H1 (cell line): ENCODE measurements around the gene MAP1LC3C. TPM values are rescaled to one million over a fixed set of nuclear protein-coding genes. Genes with fewer than 3 reads are reported as not detected.

Experiments
- CTCF ChIA-PET: fragments of 300-600 bp; sonication (Branson Sonifier 250); formaldehyde crosslinking; loops from one replicate; lab custom pipeline; 2021; ENCODE audit not compliant: partially characterized antibody; lab: Charles Lee
- POLR2A ChIA-PET: fragments of 300-600 bp; sonication (Branson Sonifier 250); formaldehyde crosslinking; loops from one replicate; lab custom pipeline; 2021; ENCODE audit warnings: inconsistent platforms; ENCODE audit not compliant: partially characterized antibody; lab: Charles Lee
- DNase-seq, 2 experiments: peaks; one replicate each; pipeline versions ENCODE4 v3.0.0 to v3.0.0-alpha.2; 2010 to 2022; ENCODE audit warnings: low spot score in 2 of 2, low read depth in 1 of 2, mixed read lengths in 1 of 2
- FAIRE-seq: peaks from 2 replicates; lab custom pipeline; 2011; peaks lifted over from hg19 to GRCh38; lab: Jason Lieb, UNC
- H2AFZ ChIP-seq: 2 replicates; pipeline ENCODE4 v1.8.1; 2012; ENCODE audit warnings: low read length, inconsistent platforms
- H2AK5ac ChIP-seq: 2 replicates; pipeline ENCODE4 v1.6.1; 2013; ENCODE audit warnings: low read depth, low read length
- H2BK120ac ChIP-seq: replicated peaks from 2 replicates; pipeline ENCODE3; 2013; ENCODE audit warnings: low read depth, low read length, inconsistent platforms
- H2BK12ac ChIP-seq: 2 replicates; pipeline ENCODE4 v1.6.1; 2013; ENCODE audit warnings: low read depth, low read length
- H2BK15ac ChIP-seq: 2 replicates; pipeline ENCODE4 v1.6.1; 2013; ENCODE audit warnings: low read length
- H2BK20ac ChIP-seq: 2 replicates; pipeline ENCODE4 v1.6.1; 2013; ENCODE audit warnings: low read length
- H2BK5ac ChIP-seq: 2 replicates; pipeline ENCODE4 v1.6.1; 2013; ENCODE audit warnings: low read depth, low read length
- H3K14ac ChIP-seq: 2 replicates; pipeline ENCODE4 v1.6.1; 2013; ENCODE audit warnings: inconsistent platforms; ENCODE audit not compliant: insufficient read length
- H3K18ac ChIP-seq: 2 replicates; pipeline ENCODE4 v1.6.1; 2013; ENCODE audit warnings: low read length; ENCODE audit errors: extremely low read depth
- H3K23ac ChIP-seq: 2 replicates; pipeline ENCODE4 v1.6.1; 2013; ENCODE audit warnings: inconsistent platforms; ENCODE audit not compliant: insufficient read length
- H3K23me2 ChIP-seq: 2 replicates; pipeline ENCODE4 v1.6.1; 2013; ENCODE audit warnings: low read depth, low read length
- H3K27ac ChIP-seq: 2 replicates; pipeline ENCODE4 v1.6.1; 2011; ENCODE audit warnings: low read depth, low read length, inconsistent platforms
- H3K27me3 ChIP-seq, 4 experiments: replicated peaks in 1 of 4; 1 replicate in 1 of 4; 2 replicates in 3 of 4; pipeline versions ENCODE4 v1.6.1 to v1.8.1; 2011 to 2013; ENCODE audit warnings: low read length in 3 of 4, mild to moderate bottlenecking in 3 of 4, inconsistent platforms in 2 of 4, mixed read lengths in 2 of 4, moderate library complexity in 1 of 4; ENCODE audit not compliant: control insufficient read depth in 3 of 4, insufficient read depth in 3 of 4; ENCODE audit errors: extremely low read depth in 1 of 4
- H3K36me3 ChIP-seq, 4 experiments: 2 replicates each; pipeline versions ENCODE4 v1.6.1 to v1.8.1; 2011 to 2013; ENCODE audit warnings: mild to moderate bottlenecking in 4 of 4, low read length in 3 of 4, moderate library complexity in 2 of 4, control low read depth in 1 of 4, inconsistent platforms in 1 of 4; ENCODE audit not compliant: insufficient read depth in 4 of 4, control insufficient read depth in 2 of 4
- H3K4ac ChIP-seq: replicated peaks from 2 replicates; pipeline ENCODE3; 2013; ENCODE audit warnings: low read length, low read depth, mixed read lengths, inconsistent platforms; ENCODE audit not compliant: insufficient read length
- H3K4me1 ChIP-seq, 4 experiments: replicated peaks in 1 of 4; 1 replicate in 1 of 4; 2 replicates in 3 of 4; pipeline versions ENCODE4 v1.6.1 to v1.8.1; 2011 to 2013; ENCODE audit warnings: low read length in 3 of 4, inconsistent platforms in 2 of 4, mixed read lengths in 1 of 4; ENCODE audit not compliant: insufficient read depth in 4 of 4, control insufficient read depth in 3 of 4
- H3K4me2 ChIP-seq, 2 experiments: 2 replicates each; pipeline versions ENCODE4 v1.6.1 to v1.8.1; 2011 to 2013; ENCODE audit warnings: low read depth in 2 of 2, low read length in 2 of 2, control low read depth in 1 of 2, inconsistent platforms in 1 of 2, mild to moderate bottlenecking in 1 of 2; ENCODE audit not compliant: insufficient read depth in 1 of 2
- H3K4me3 ChIP-seq, 4 experiments: fragments of 200-600, 300-600 bp in 1 of 4; sonication (generic), shearing (Covaris generic), sonication (Bioruptor Twin) in 1 of 4; 2 replicates each; pipeline versions ENCODE4 v1.5.1 to v1.8.1; 2011 to 2016; ENCODE audit warnings: low read length in 4 of 4, low read depth in 3 of 4, control low read depth in 2 of 4, inconsistent platforms in 2 of 4, mild to moderate bottlenecking in 2 of 4, mixed read lengths in 1 of 4, moderate library complexity in 1 of 4; ENCODE audit not compliant: insufficient read depth in 2 of 4; ENCODE audit errors: extremely low read depth in 1 of 4
- H3K56ac ChIP-seq: replicated peaks from 2 replicates; pipeline ENCODE3; 2013; ENCODE audit warnings: low read depth, mild to moderate bottlenecking, mixed read lengths, low read length, inconsistent platforms; ENCODE audit not compliant: insufficient read length
- H3K79me1 ChIP-seq: 2 replicates; pipeline ENCODE4 v1.6.1; 2013; ENCODE audit warnings: low read depth, low read length, control low read depth
- H3K79me2 ChIP-seq, 2 experiments: 2 replicates each; pipeline versions ENCODE4 v1.6.1 to v1.8.1; 2012 to 2013; ENCODE audit warnings: low read length in 2 of 2, mild to moderate bottlenecking in 2 of 2, inconsistent platforms in 1 of 2; ENCODE audit not compliant: insufficient read depth in 2 of 2, control insufficient read depth in 1 of 2
- H3K9ac ChIP-seq, 4 experiments: replicated peaks in 1 of 4; 1 replicate in 1 of 4; 2 replicates in 3 of 4; pipeline versions ENCODE4 v1.6.1 to v1.8.1; 2011 to 2013; ENCODE audit warnings: low read depth in 3 of 4, low read length in 3 of 4, control low read depth in 2 of 4, mild to moderate bottlenecking in 2 of 4, moderate library complexity in 2 of 4, inconsistent platforms in 1 of 4; ENCODE audit errors: extremely low read depth in 1 of 4
- H3K9me3 ChIP-seq, 2 experiments: 2 replicates each; pipeline versions ENCODE4 v1.6.1 to v1.8.1; 2012 to 2013; ENCODE audit warnings: mild to moderate bottlenecking in 2 of 2, moderate library complexity in 2 of 2, control low read depth in 1 of 2, inconsistent platforms in 1 of 2, low read depth in 1 of 2, low read length in 1 of 2, mixed read lengths in 1 of 2; ENCODE audit not compliant: insufficient read depth in 2 of 2
- H4K20me1 ChIP-seq, 2 experiments: replicated peaks in 1 of 2; 2 replicates each; pipeline versions ENCODE3 to v1.8.1; 2011 to 2013; ENCODE audit warnings: inconsistent platforms in 2 of 2, low read length in 2 of 2, mild to moderate bottlenecking in 1 of 2; ENCODE audit not compliant: insufficient read depth in 2 of 2, control insufficient read depth in 1 of 2
- H4K5ac ChIP-seq: 2 replicates; pipeline ENCODE4 v1.6.1; 2013; ENCODE audit warnings: low read length, low read depth, mixed read lengths, inconsistent platforms; ENCODE audit not compliant: insufficient read length
- H4K8ac ChIP-seq: 2 replicates; pipeline ENCODE4 v1.8.0; 2013; ENCODE audit warnings: mild to moderate bottlenecking, moderate library complexity, low read length, inconsistent platforms; ENCODE audit not compliant: insufficient read depth; ENCODE audit errors: extremely low read depth
- H4K91ac ChIP-seq: replicated peaks from 2 replicates; pipeline ENCODE3; 2013; ENCODE audit warnings: low read length, mixed read lengths, inconsistent platforms; ENCODE audit not compliant: insufficient read length
- CBX8 ChIP-seq: fragments of 300-800, 300-1000 bp; sonication (generic); IDR thresholded peaks from 2 replicates; pipeline ENCODE4 v1.7.1; 2016; ENCODE audit warnings: low read depth, low read length, borderline replicate concordance
- CREB1 ChIP-seq: IDR thresholded peaks from 2 replicates; pipeline ENCODE4 v1.6.1; 2012; ENCODE audit warnings: inconsistent platforms
- EGR1 ChIP-seq: IDR thresholded peaks from 2 replicates; pipeline ENCODE4 v1.6.1; 2011; ENCODE audit warnings: low read depth, low read length, borderline replicate concordance
- KDM5A ChIP-seq: fragments of 200-600 bp; IDR thresholded peaks from 2 replicates; pipeline ENCODE4 v1.7.1; 2012; ENCODE audit warnings: mild to moderate bottlenecking, low read length, inconsistent platforms, mixed read lengths
- POLR2A ChIP-seq, 2 experiments: IDR thresholded peaks; 1 replicate in 1 of 2; 2 replicates in 1 of 2; pipeline ENCODE4 v1.6.1; 2011; ENCODE audit warnings: low read depth in 2 of 2, low read length in 2 of 2, mild to moderate bottlenecking in 2 of 2; ENCODE audit errors: control extremely low read depth in 1 of 2
- RAD21 ChIP-seq, 2 experiments: IDR thresholded peaks in 1 of 2; conservative IDR thresholded peaks in 1 of 2; 2 replicates each; pipeline ENCODE4 v1.6.1; 2011; ENCODE audit warnings: low read depth in 2 of 2, low read length in 2 of 2, improper control_type of control experiment in 1 of 2, inconsistent platforms in 1 of 2, mild to moderate bottlenecking in 1 of 2, moderate library complexity in 1 of 2
- RBBP5 ChIP-seq: IDR thresholded peaks from 2 replicates; pipeline ENCODE4 v1.7.1; 2012; ENCODE audit warnings: low read depth, mild to moderate bottlenecking, inconsistent platforms, low read length, moderate library complexity, borderline replicate concordance
- SP4 ChIP-seq: IDR thresholded peaks from 2 replicates; pipeline ENCODE4 v1.6.1; 2012; ENCODE audit warnings: low read length, inconsistent platforms
- TEAD4 ChIP-seq: IDR thresholded peaks from 2 replicates; pipeline ENCODE4 v1.6.1; 2012; ENCODE audit warnings: low read depth, low read length, inconsistent platforms, mixed read lengths
- WGBS, 2 experiments: shearing (Covaris generic) in 1 of 2; methylation state at CpG; one replicate each; pipeline versions ENCODE4 v1.1.6 to v1.1.7; 2013 to 2015; ENCODE audit warnings: low lambda C conversion rate in 2 of 2, mixed read lengths in 2 of 2, inconsistent platforms in 1 of 2, low coverage in 1 of 2, missing lambda C conversion rate in 1 of 2; ENCODE audit not compliant: insufficient replicate concordance in 2 of 2, insufficient coverage in 1 of 2, insufficient read length in 1 of 2; ENCODE audit errors: extremely low coverage in 1 of 2, missing lambda C conversion rate in 1 of 2; 5-methylcytosine and 5-hydroxymethylcytosine counted together
- polyA plus RNA-seq, 7 experiments: library from polyadenylated mRNA; depleted of rRNA in 3 of 7; stranded (reverse) in 5 of 7; unstranded in 2 of 7; fragments of >200 nt in 5 of 7; fragments of 200-250 nt in 2 of 7; gene quantifications; 1 replicate in 5 of 7; 2 replicates in 1 of 7; 4 replicates in 1 of 7; pipeline versions ENCODE4 v1.2.1 to v1.2.3, GENCODE V29; 2011 to 2013; ENCODE audit warnings: missing spikeins in 2 of 7, mixed read lengths in 2 of 7
- total RNA-seq: library from RNA; stranded (reverse); fragmentation: NEBNext Ultra II Directional; extraction: Animal tissue kit (Norgen Biotek cat#: 25700); gene quantifications from 2 replicates; pipeline ENCODE4 v1.2.1, GENCODE V29; 2021
- TF ChIP-seq, protein P1 (sequence below), 3 experiments: IDR thresholded peaks; 1 replicate in 2 of 3; 2 replicates in 1 of 3; pipeline versions ENCODE4 v1.5.1 to v1.6.1; 2011; ENCODE audit warnings: low read length in 3 of 3, mild to moderate bottlenecking in 3 of 3, inconsistent platforms in 2 of 3, low read depth in 1 of 3, moderate library complexity in 1 of 3; ENCODE audit not compliant: insufficient read depth in 1 of 3; ENCODE audit errors: control extremely low read depth in 1 of 3

The MAP1LC3C gene
- total and polyA plus RNA-seq, 2 of the 8 experiments (the other 6 are each of a cell fraction or from before 2014, with no cell fraction given) = 1.7 to 3.2 TPM

DNA sequence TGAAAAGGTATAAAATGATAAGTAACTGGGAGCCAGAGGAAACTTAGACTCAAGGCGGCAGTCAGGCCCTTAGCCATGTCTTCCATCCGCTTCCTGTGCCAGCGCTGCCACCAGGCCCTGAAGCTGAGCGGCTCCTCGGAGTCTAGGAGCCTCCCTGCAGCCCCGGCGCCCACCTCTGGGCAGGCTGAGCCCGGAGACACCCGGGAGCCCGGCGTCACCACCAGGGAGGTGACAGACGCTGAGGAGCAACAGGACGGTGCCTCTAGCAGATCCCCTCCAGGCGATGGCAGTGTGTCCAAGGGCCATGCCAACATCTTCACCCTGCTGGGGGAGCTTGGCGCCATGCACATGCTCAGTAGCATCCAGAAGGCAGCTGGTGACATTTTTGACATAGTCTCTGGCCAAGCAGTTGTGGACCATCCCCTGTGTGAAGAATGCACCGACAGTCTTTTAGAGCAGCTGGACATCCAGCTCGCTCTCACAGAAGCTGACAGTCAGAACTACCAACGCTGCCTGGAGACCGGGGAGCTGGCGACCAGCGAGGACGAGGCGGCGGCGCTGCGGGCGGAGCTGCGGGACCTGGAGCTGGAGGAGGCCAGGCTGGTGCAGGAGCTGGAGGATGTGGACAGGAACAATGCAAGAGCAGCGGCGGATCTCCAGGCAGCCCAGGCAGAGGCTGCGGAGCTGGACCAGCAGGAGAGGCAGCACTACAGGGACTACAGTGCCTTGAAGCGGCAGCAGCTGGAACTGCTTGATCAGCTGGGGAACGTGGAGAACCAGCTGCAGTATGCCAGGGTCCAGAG, 41.0 kb downstream of the MAP1LC3C start, which contains the start of gene BECN2:
Gene BECN2, plus strand, starts transcription at position 76 of the 803 bp plus-strand sequence. Its CDS starts 0 bp downstream, at position 76.
- Histone ChIP-seq H3K18ac (no peak within 1 kb of the TSS), H3K9me3 (no peaks in the 10 kb centered on the region), H2AFZ (no peak within 1 kb of the TSS; the same call in 1 of the 2 replicates), H3K4me1 (no peaks in the 10 kb centered on the region), H3K4me3 (no peak within 1 kb of the TSS), H3K36me3 (no peaks in the 10 kb centered on the region), H2BK12ac (no peak within 1 kb of the TSS; the same call in 1 of the 2 replicates), H3K4ac (no peak within 1 kb of the TSS), H3K14ac (no peak within 1 kb of the TSS), H2AK5ac (no peak within 1 kb of the TSS), H3K23ac (no peak within 1 kb of the TSS), H4K20me1 (no peaks in the 10 kb centered on the region), H2BK5ac (no peak within 1 kb of the TSS), H4K5ac (no peak within 1 kb of the TSS), H2BK20ac (no peak within 1 kb of the TSS), H3K4me2 (no peak within 1 kb of the TSS), H3K27me3 (no peaks in the 10 kb centered on the region), H2BK15ac (no peak within 1 kb of the TSS), H3K56ac (no peak within 1 kb of the TSS), H3K9ac (no peak within 1 kb of the TSS), H3K27ac (no peak within 1 kb of the TSS), H3K79me1 (no peaks in the 10 kb centered on the region), H4K91ac (no peak within 1 kb of the TSS), H4K8ac (no peak within 1 kb of the TSS; the same call in none of the 2 replicates), H2BK120ac (no peak within 1 kb of the TSS), H3K79me2 (no peaks in the 10 kb centered on the region), H3K23me2 (no peaks in the 10 kb centered on the region)
- no peak for DNase-seq
- no peak for FAIRE-seq
- 92% methylated on average over 33 of the region's 33 CpGs; no CpG with 5 or more reads in 1 of the 2 experiments for WGBS, 2 experiments
- POLR2A ChIA-PET = interaction anchor here (0.6 kb wide), 1 partner anchor 39 kb away, joined by 6 read pairs; no protein-coding TSS in a partner anchor
- CTCF ChIA-PET = interaction anchor here (0.8 to 2.8 kb wide), 9 partner anchors 11 to 125 kb away, joined by 3 to 14 read pairs (median 4); no protein-coding TSS in a partner anchor
- no peak for TF ChIP-seq CREB1
- TF ChIP-seq EGR1 = no peak
- TF ChIP-seq KDM5A = no peak
- TF ChIP-seq, protein P1, sequence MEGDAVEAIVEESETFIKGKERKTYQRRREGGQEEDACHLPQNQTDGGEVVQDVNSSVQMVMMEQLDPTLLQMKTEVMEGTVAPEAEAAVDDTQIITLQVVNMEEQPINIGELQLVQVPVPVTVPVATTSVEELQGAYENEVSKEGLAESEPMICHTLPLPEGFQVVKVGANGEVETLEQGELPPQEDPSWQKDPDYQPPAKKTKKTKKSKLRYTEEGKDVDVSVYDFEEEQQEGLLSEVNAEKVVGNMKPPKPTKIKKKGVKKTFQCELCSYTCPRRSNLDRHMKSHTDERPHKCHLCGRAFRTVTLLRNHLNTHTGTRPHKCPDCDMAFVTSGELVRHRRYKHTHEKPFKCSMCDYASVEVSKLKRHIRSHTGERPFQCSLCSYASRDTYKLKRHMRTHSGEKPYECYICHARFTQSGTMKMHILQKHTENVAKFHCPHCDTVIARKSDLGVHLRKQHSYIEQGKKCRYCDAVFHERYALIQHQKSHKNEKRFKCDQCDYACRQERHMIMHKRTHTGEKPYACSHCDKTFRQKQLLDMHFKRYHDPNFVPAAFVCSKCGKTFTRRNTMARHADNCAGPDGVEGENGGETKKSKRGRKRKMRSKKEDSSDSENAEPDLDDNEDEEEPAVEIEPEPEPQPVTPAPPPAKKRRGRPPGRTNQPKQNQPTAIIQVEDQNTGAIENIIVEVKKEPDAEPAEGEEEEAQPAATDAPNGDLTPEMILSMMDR (IDR thresholded peaks at IDR 0.05; ENCODE audit: control extremely low read depth in 1 of 3, insufficient read depth in 1 of 3, low read depth in 1 of 3, low read length in 3 of 3) = peak in 1 of 3 experiments; percentile 2; a peak in 2 of 4 replicates
- TF ChIP-seq CBX8 = no peak
- no peak for TF ChIP-seq POLR2A (IDR thresholded peaks at IDR 0.05; ENCODE audit: control extremely low read depth in 1 of 2, low read depth in 2 of 2, low read length in 2 of 2)
- TF ChIP-seq SP4 = no peak
- no peak for TF ChIP-seq RBBP5
- TF ChIP-seq TEAD4 = no peak
- peak; percentile 30 to 35 for TF ChIP-seq RAD21 (IDR thresholded peaks at IDR 0.05 in 1 of 2, conservative IDR thresholded peaks at IDR 0.05 in 1 of 2; ENCODE audit: low read depth in 2 of 2, low read length in 2 of 2)
